Neural cell (in vitro differentiated cells): ENCODE measurements around the gene ANKS1B.
"Not testable (repeated sequence)": the region's sequence is repeated elsewhere in the genome, so short reads cannot be mapped to it uniquely, and the experiment has no call there.

Experiments used
- EZH2 ChIP-seq: fragments of 200-600, 300-800 bp; shearing (Covaris generic), sonication (generic); IDR thresholded peaks from 2 replicates; pipeline ENCODE4 v1.6.1; 2014; ENCODE audit warnings: antibody characterized with exemption, low read length, borderline replicate concordance, mild to moderate bottlenecking; ENCODE audit not compliant: insufficient read depth, poor library complexity, severe bottlenecking
- TAF1 ChIP-seq: IDR thresholded peaks from 2 replicates; pipeline ENCODE4 v1.6.1; 2012; ENCODE audit warnings: low read depth

DNA sequence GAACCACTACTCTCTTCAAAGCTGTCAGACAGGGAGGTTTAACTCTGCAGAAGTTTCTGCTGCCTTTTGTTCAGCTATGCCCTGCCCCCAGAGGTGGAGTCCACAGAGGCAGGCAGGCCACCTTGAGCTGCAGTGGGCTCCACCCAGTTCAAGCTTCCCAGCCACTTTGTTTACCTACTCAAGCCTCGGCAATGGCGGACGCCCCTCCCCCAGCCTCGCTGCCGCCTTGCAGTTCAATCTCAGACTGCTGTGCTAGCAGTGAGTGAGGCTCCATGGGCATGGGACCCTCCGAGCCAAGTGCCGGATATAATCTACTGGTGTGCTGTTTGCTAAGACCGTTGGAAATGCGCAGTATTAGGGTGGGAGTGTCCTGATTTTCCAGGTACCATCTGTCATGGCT lies 663.5 kb downstream of the ANKS1B start:
- not testable (repeated sequence) for TF ChIP-seq TAF1, EZH2
